VCaP (cell line): ENCODE measurements around the gene RGS12.

Experiments used
- H3K27ac ChIP-seq: fragments of 450-650 bp; 2 replicates; pipeline ENCODE4 v1.5.1; 2017
- TF ChIP-seq, protein P1 (sequence below): fragments of 450-650 bp; conservative IDR thresholded peaks from 2 replicates; pipeline ENCODE4 v1.5.1; 2017; ENCODE audit warnings: mild to moderate bottlenecking, moderate library complexity

RGS12 gene

DNA sequence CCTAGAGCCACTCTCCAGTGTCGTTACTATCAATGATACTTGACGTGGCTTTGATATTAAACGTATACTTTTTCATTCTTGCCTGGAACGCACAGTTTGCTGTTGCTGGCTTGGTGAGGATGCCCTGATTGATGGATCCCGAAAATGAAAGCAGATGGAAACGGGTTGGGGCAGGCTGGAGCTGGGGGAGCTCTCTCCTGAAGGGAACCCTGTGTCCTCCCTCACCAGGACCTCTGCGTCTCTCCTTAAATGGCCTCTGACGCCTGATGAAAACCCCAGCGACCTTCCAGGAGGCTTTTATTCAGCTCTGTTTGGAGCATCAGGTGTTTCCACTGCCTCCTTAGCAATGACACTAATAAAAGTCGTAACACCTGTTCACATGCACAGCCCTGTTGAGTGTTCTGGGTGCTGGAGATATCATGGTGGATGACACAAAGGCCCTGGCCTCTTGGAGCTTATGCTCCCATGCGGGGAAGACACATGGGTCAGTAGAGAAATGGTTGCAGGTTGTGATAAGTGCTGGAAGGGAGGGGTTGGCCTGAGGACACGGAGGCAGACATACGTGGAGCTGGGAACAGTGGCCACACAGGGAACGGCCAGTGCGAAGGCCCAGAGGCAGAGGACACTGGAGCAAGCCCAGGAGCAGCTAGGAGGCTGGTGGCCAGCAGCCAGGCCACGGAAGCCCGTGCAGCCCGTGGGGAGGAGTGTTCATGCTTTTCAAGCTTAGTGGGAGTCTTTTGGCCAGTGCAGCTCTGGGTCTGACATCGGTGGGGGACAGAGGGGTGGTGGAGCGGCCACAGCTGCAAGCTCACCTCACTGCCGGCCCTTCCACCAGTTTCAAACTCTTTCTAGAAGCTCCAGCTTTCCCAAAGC lies 36.4 kb upstream of the RGS12 start:
- TF ChIP-seq, protein P1, sequence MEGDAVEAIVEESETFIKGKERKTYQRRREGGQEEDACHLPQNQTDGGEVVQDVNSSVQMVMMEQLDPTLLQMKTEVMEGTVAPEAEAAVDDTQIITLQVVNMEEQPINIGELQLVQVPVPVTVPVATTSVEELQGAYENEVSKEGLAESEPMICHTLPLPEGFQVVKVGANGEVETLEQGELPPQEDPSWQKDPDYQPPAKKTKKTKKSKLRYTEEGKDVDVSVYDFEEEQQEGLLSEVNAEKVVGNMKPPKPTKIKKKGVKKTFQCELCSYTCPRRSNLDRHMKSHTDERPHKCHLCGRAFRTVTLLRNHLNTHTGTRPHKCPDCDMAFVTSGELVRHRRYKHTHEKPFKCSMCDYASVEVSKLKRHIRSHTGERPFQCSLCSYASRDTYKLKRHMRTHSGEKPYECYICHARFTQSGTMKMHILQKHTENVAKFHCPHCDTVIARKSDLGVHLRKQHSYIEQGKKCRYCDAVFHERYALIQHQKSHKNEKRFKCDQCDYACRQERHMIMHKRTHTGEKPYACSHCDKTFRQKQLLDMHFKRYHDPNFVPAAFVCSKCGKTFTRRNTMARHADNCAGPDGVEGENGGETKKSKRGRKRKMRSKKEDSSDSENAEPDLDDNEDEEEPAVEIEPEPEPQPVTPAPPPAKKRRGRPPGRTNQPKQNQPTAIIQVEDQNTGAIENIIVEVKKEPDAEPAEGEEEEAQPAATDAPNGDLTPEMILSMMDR, result no peak
- H3K27ac ChIP-seq, result no peak overlapping the region

DNA sequence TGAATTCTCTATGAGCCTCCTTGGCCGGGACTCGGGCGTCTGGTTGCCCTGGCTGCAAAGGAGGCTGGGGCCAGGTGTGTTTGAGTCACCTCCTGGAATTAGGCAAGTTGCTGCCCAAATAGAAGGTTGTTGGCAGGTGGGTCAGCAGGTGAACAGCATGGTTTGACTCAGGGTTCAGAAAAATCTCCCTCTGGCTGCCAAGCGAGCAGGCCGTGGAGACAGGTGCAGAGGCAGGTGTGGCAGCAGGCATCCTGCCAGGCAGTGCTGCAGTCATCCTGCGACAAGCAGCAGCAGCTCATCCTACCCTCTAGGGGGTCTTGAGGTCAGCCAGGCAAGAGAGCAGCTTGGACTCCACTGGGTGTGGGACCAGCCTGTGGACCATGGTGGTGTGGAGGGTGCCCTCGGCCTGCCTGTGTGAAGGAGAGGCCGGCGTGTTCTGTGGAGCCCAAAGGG lies 35.7 kb upstream of the RGS12 start:
- TF ChIP-seq, protein P1, result no peak
- H3K27ac ChIP-seq, result no peak overlapping the region

DNA sequence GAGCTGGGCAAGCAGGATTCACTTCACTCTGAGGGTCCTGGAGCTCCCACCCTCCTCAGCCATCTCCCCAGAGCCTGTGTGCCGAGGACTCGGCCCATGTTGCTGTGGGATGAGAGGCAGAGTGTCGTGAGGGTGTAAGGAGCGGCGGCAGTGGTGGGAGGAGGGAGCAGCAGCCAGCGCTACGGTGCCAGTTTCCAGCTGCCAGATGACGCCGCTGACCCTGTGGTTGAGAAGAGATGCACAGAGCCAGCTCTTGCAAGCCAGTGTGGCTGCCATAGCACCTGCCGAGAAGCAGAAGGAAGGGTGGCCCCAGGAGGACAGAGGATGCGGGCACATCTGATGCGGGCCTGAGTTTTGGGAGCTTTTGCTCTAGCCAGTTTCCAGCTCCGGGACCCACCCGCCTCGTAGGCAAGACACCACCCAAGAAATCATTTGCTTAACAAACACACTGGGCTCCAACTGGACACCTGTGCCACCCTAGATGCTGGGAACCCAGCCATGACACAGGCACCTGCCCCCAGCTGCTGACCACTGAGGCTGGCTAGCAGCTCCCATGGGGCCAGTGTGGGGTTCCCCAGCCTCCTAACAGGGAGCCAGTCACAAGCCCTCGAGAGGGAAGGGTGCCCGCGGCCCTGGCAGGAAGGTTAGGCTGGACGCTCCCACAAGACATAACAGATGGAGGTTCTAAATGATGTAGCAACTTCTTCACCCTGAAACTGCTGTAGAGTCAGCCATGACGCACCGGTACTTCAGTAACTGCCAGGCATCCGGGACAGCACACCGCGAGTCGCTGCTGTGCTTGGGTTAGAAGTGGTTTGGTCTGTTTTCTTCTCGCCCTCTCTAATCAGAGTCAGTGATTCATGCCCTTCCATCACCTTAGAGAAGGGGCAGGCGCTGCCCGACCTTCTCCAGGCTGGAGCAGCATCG lies 35.0 kb upstream of the RGS12 start:
- TF ChIP-seq, protein P1, result no peak
- no peak overlapping the region for H3K27ac ChIP-seq

DNA sequence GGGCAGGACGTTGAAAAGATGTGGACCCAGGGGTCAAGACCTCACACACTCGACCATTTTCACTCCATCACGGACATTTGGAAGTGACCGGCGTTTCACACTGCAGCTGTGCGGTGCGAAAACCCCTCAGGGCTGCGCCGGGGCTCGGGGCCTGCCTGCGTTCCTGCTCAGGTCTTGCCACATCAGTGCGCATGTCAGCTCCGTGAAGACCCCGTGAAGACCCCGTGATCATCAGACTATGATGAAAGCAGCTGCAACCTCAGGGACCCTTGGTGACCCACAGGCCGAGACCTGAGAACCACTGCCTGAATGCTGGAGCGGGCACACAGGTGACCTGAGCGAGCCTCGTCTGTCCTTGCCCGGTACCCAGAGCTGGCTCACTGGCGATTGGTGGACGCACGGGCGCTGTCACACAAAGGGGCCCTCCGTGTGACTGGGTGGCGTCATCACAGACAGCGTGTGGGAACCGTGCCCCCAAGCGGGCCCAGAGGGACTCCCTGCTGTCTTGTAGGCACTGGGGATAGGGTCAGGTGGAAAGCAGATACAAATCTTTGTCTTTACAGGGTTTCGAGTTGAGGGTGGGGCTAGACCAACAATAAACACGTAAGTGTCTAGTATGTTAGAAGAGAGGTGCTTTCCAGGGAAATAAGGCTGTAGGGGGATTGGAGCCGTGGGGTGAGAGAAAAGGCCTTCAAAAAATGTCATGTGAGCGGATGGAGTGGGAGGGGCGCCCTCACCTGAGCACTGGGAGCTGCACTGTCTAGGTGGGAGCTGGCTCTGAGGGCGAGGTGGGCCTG lies 31.2 kb upstream of the RGS12 start:
- TF ChIP-seq, protein P1, result no peak
- no peak overlapping the region for H3K27ac ChIP-seq

DNA sequence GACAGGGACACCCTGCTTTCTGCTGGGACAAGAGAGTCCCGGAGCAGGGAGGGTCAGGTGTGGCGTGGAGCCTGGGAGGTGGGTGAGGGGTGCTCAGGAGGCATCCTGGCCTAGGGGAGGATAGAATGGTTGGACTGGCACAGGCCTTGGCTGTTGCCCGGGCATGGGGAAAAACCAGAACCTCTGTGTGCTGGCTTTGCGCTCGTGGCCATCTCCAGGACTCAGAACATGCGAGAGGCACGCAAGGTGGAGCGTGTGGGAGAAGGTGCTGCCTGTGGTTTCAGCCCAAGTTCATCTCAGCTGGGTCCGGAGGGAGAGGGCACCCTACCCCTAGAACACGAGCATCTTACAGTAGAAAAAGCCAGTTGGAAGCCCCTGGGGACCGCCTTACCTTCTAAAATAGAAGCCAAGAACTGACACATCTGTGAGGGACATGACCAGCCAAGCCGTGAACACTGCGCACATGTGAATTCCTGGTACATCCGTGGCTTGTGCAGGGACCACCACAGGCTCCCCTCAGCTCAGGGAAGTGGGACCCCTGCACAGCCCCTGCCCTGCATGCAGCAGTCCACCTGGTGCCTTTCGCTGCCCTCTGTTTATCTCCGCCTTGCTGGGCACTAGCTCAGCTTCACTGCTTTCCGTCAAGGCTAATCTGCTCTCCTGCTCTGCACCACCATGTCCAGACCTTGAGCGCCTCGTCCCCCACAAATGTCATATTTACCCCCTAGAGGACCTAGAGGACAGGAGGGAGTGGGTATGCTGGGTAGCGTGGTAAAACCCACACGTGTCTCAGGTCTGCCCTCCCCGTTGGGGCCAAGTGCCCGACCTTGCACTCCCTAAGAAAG lies 30.4 kb upstream of the RGS12 start:
- no peak overlapping the region for H3K27ac ChIP-seq
- TF ChIP-seq, protein P1, result no peak

DNA sequence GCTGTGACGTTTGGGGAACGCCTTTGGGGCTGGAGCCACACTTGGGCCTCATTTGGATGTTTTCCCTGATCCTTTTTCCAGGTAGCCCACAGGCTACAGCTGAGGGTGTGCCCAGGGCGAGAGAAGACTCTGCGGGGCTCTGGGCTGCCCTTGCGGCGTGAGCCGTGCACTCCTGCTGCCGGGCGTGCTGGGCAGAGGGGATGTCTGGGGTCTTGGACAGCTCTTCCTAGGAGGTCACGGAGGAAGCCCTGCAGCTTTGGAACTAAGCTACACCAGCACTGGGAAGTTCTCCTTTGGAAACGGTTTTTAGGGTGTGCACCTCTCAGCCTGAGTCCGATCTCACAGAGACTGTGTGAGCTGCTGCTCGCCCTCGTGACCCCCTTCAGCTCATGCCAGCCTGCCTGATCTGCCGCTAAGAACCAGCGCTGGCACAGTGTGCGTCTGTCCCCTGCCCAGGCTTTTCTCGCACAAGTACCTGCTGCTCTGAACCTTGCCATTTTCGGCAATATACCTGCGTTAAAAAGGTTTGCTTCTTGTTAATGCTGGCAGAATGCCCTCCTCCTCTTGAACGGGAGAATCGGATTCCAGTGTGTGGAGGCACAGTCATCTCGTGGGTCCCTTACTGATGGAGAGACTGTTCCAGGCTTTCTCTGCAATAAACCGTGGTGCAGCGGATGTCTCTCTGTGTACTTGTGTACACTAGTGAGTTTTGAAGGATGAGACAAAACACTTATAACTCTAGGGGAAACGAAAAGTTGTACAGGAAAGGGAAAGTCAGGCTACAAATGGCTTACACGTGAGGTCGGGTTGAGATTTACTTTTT lies 29.6 kb upstream of the RGS12 start:
- H3K27ac ChIP-seq, result no peak overlapping the region
- TF ChIP-seq, protein P1, result no peak
